NCI-H146 treated with DMSO at 0.1 percent for 48 hours (cell line): ENCODE data around the gene ASNSD1.
"Not testable (repeated sequence)": the region's sequence is repeated elsewhere in the genome, so short reads cannot be mapped to it uniquely, and the experiment has no call there.

ENCODE experiments used
- DNase-seq: peaks from one replicate; lab custom pipeline; 2025; ENCODE audit not compliant: unreplicated experiment; lab: John Stamatoyannopoulos, UW

Gene ASNSD1

GRCh38 chr2:189646521-189646920 is 14.7 kb upstream of the ASNSD1 start:
- DNase-seq = no peak

GRCh38 chr2:189648846-189649509 is 12.3 kb upstream of the ASNSD1 start:
- DNase-seq = no peak

- no peak for DNase-seq
These were observed 10.0 kb upstream of the ASNSD1 start for GRCh38 chr2:189651284-189651683.

- not testable (repeated sequence) for DNase-seq
These were observed 7.8 kb upstream of the ASNSD1 start for GRCh38 chr2:189653464-189653863.

- DNase-seq = no peak
These were observed 6.6 kb upstream of the ASNSD1 start for GRCh38 chr2:189654641-189655040.

- no peak for DNase-seq
These were observed 3.4 kb upstream of the ASNSD1 start for GRCh38 chr2:189657867-189658266.

GRCh38 chr2:189658306-189659212 is 2.7 kb upstream of the ASNSD1 start:
- DNase-seq = no peak

GRCh38 chr2:189659734-189660133 is 1.5 kb upstream of the ASNSD1 start:
- DNase-seq = no peak

- no peak for DNase-seq
These were observed 484 bp upstream of the ASNSD1 start for GRCh38 chr2:189660803-189661147.

- no peak for DNase-seq
These were observed 680 bp downstream of the ASNSD1 start for GRCh38 chr2:189661957-189662321.

- DNase-seq = no peak
These were observed 1.5 kb downstream of the ASNSD1 start for GRCh38 chr2:189662669-189663226.

GRCh38 chr2:189663319-189663718 is 2.1 kb downstream of the ASNSD1 start:
- not testable (repeated sequence) for DNase-seq

GRCh38 chr2:189669913-189670312 is 8.7 kb downstream of the ASNSD1 start:
- DNase-seq = no peak

- no peak for DNase-seq
These were observed 12.6 kb downstream of the ASNSD1 start for GRCh38 chr2:189673661-189674373.

- peak; percentile 53 for DNase-seq
These were observed 13.3 kb downstream of the ASNSD1 start, which contains the start of gene ANKAR for GRCh38 chr2:189674374-189675112. Gene ANKAR (plus strand): TSS chr2:189674670. CDS start chr2:189676491, 1,821 bp downstream.

- DNase-seq = no peak
These were observed 15.2 kb downstream of the ASNSD1 start for GRCh38 chr2:189676471-189676870.

GRCh38 chr2:189679226-189679625 is 18.0 kb downstream of the ASNSD1 start:
- DNase-seq = no peak

- no peak for DNase-seq
These were observed 19.9 kb downstream of the ASNSD1 start for GRCh38 chr2:189681203-189681602.

GRCh38 chr2:189681903-189682302 is 20.6 kb downstream of the ASNSD1 start:
- DNase-seq = no peak

- DNase-seq = no peak
These were observed 22.1 kb downstream of the ASNSD1 start for GRCh38 chr2:189683348-189683747.

- DNase-seq = no peak
These were observed 23.6 kb downstream of the ASNSD1 start for GRCh38 chr2:189684811-189685210.
